PC-9 (cell line): ENCODE measurements around the gene KIF6. TPM values are rescaled to one million over a fixed set of nuclear protein-coding genes. Genes with fewer than 3 reads are reported as not detected.
A peak's percentile ranks its signal among the peaks of the same experiment; 100 is the strongest.

Source experiments
- BruUV-seq: library from RNA; stranded (reverse); fragments of 400-500 nt; replicated peaks from 2 replicates; lab custom pipeline; 2021; lab: Mats Ljungman, UMichigan
- CTCF ChIA-PET: fragments of 300-600 bp; sonication (Branson Sonifier 250); formaldehyde crosslinking; loops from one replicate; lab custom pipeline; 2022; ENCODE audit warnings: antibody characterized with exemption; lab: Charles Lee
- POLR2A ChIA-PET: fragments of 300-600 bp; sonication (Branson Sonifier 250); formaldehyde crosslinking; loops from one replicate; lab custom pipeline; 2022; ENCODE audit warnings: antibody characterized with exemption; ENCODE audit not compliant: unreplicated experiment; lab: Charles Lee
- DNase-seq, 2 experiments: peaks; one replicate each; pipeline versions ENCODE4 v3.0.0 to v3.0.0-alpha.2; 2015 to 2022; ENCODE audit warnings: mixed read lengths in 1 of 2
- H2AFZ ChIP-seq: fragments of 200-600 bp; sonication (generic); 2 replicates; pipeline ENCODE4 v1.8.1; 2017; ENCODE audit warnings: antibody characterized with exemption
- H3F3A ChIP-seq: fragments of 200-600 bp; sonication (generic); 2 replicates; pipeline ENCODE4 v1.8.1; 2017; ENCODE audit warnings: antibody characterized with exemption, mild to moderate bottlenecking, low read depth; ENCODE audit not compliant: insufficient read depth
- H3K27ac ChIP-seq: fragments of 200-600 bp; sonication (generic); 2 replicates; pipeline ENCODE4 v1.6.1; 2016; ENCODE audit warnings: mixed run types
- H3K27me3 ChIP-seq: fragments of 200-600 bp; sonication (generic); 2 replicates; pipeline ENCODE4 v1.6.1; 2016; ENCODE audit warnings: low read depth, mixed run types; ENCODE audit not compliant: insufficient read depth
- H3K36me3 ChIP-seq: fragments of 200-600 bp; sonication (generic); 2 replicates; pipeline ENCODE4 v1.6.1; 2016; ENCODE audit warnings: low read depth, mixed run types
- H3K4me1 ChIP-seq: fragments of 200-600 bp; sonication (generic); replicated peaks from 2 replicates; pipeline ENCODE4 v1.6.1; 2016; ENCODE audit warnings: mixed run types; ENCODE audit not compliant: insufficient read depth
- H3K4me2 ChIP-seq: fragments of 200-600 bp; sonication (generic); 2 replicates; pipeline ENCODE4 v1.6.1; 2017; ENCODE audit warnings: mixed run types
- H3K4me3 ChIP-seq: fragments of 200-600 bp; sonication (generic); 2 replicates; pipeline ENCODE4 v1.6.1; 2016; ENCODE audit warnings: mixed run types
- H3K79me2 ChIP-seq: fragments of 200-600 bp; sonication (generic); 2 replicates; pipeline ENCODE4 v1.6.1; 2017; ENCODE audit warnings: low read depth, mixed run types
- H3K9me2 ChIP-seq: fragments of 200-600 bp; sonication (generic); 2 replicates; pipeline ENCODE4 v1.8.1; 2017; ENCODE audit warnings: mild to moderate bottlenecking; ENCODE audit not compliant: insufficient read depth
- H3K9me3 ChIP-seq: fragments of 200-600 bp; sonication (generic); 2 replicates; pipeline ENCODE4 v1.8.1; 2016; ENCODE audit warnings: low read depth; ENCODE audit not compliant: insufficient read depth
- H4K20me1 ChIP-seq: fragments of 200-600 bp; sonication (generic); 2 replicates; pipeline ENCODE4 v1.8.1; 2017; ENCODE audit not compliant: insufficient read depth
- EZH2 ChIP-seq: fragments of 200-600 bp; sonication (generic); IDR thresholded peaks from 2 replicates; pipeline ENCODE4 v1.8.0; 2017; ENCODE audit warnings: antibody characterized with exemption, low read depth
- intact Hi-C: fragments of 100-400 bp; cut with micrococcal nuclease; formaldehyde crosslinking; loops from one replicate; pipeline ENCODE4 v1.10.0; 2022; ENCODE audit not compliant: unreplicated experiment
- total RNA-seq: library from RNA; stranded (reverse); gene quantifications from 2 replicates; pipeline ENCODE4 v1.2.3, GENCODE V29; 2021
- TF ChIP-seq, protein P1 (sequence below): fragments of 200-600 bp; sonication (generic); conservative IDR thresholded peaks from 2 replicates; pipeline ENCODE4 v1.6.1; 2017; ENCODE audit warnings: mixed run types, antibody characterized with exemption, mild to moderate bottlenecking, moderate library complexity

Gene KIF6
- total RNA-seq, 1 experiment from 2014 or later, result not detected

DNA sequence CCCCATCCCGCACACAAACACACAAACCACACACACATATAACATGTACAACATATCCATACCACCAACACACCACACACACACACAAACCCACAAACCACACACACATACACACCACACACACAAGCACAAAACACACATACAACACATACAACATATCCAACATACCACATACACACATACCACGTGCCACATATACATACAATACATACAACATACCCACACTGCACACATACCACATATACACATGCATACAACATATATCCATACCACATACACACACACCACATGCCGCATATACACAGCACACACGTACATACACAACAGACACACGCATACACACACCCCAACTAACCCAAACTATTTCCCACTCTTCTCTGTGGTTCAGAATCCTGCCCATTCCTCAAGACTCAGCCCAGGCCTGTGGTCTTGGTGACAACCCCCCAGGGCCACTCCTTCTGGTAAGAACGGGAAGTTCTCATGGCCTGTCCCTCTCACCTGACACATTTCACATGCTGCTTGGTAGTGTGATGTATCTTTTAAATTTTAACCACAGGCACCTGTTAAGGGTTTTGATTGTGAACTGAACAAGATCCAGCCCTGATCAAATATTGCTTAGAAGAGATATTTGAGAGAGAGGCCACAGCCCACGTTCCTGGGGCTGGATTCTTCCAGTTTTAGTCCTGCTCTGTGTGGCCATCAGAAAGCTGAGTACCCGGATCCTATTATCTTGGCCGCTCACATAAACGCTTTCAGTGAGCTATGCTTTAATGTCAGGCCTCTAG, 346.8 kb downstream of the KIF6 start:
- H3K9me2 ChIP-seq, result peaks cover 3% of the 10 kb centered on the region; the same call in 1 of the 2 replicates
- no peaks in the 10 kb centered on the region for H3K36me3 ChIP-seq
- CTCF ChIA-PET, result interaction anchor here (0.5 kb wide), 1 partner anchor 11 kb away, joined by 3 read pairs; no protein-coding TSS in a partner anchor
- H3K4me3 ChIP-seq, result no peak overlapping the region
- H2AFZ ChIP-seq, result no peak overlapping the region
- H4K20me1 ChIP-seq, result no peaks in the 10 kb centered on the region
- H3K4me2 ChIP-seq, result no peak overlapping the region
- H3K27ac ChIP-seq, result no peak overlapping the region
- no peaks in the 10 kb centered on the region for H3K4me1 ChIP-seq
- TF ChIP-seq, protein P1, sequence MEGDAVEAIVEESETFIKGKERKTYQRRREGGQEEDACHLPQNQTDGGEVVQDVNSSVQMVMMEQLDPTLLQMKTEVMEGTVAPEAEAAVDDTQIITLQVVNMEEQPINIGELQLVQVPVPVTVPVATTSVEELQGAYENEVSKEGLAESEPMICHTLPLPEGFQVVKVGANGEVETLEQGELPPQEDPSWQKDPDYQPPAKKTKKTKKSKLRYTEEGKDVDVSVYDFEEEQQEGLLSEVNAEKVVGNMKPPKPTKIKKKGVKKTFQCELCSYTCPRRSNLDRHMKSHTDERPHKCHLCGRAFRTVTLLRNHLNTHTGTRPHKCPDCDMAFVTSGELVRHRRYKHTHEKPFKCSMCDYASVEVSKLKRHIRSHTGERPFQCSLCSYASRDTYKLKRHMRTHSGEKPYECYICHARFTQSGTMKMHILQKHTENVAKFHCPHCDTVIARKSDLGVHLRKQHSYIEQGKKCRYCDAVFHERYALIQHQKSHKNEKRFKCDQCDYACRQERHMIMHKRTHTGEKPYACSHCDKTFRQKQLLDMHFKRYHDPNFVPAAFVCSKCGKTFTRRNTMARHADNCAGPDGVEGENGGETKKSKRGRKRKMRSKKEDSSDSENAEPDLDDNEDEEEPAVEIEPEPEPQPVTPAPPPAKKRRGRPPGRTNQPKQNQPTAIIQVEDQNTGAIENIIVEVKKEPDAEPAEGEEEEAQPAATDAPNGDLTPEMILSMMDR, result no peak
- no peak for TF ChIP-seq EZH2
- POLR2A ChIA-PET, result no interaction called here
- H3K9me3 ChIP-seq, result no peaks in the 10 kb centered on the region
- H3K79me2 ChIP-seq, result no peaks in the 10 kb centered on the region
- intact Hi-C loops, result loop anchor here (10.0 kb wide), 1 partner anchor 1686 kb away; no protein-coding TSS in a partner anchor
- H3F3A ChIP-seq, result no peaks in the 10 kb centered on the region
- no TSS peak for BruUV-seq
- DNase-seq, result no peak
- peaks cover 52% of the 10 kb centered on the region for H3K27me3 ChIP-seq

DNA sequence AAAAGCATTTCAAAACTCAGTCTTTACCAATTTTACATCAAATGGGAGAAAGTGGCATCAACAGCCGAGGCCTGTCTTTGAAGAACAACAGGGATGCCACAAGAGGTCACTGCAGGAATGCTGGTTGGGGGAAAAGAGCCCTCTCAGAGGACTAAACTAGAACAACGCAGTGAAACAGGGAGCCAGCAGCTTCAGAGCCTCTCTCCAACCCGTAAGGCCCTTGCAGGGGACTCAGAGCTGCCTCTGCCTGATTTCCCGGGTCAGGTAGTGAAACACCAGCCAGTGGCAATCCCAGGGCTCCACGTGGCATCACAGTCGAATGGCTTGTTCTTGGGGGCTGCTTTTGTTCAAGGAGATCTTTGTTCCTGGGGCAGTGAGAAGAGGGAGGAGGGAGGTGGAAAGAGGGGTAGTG, 347.7 kb downstream of the KIF6 start:
- no peaks in the 10 kb centered on the region for H4K20me1 ChIP-seq
- CTCF ChIA-PET, result interaction anchor here (0.5 kb wide), 1 partner anchor 11 kb away, joined by 3 read pairs; no protein-coding TSS in a partner anchor
- no peak overlapping the region for H3K4me2 ChIP-seq
- H2AFZ ChIP-seq, result no peak overlapping the region
- H3K79me2 ChIP-seq, result no peaks in the 10 kb centered on the region
- peak in 1 of 2 experiments; percentile 46 for DNase-seq
- intact Hi-C loops, result loop anchor here (2.0 to 10.0 kb wide), 2 partner anchors 931 to 1687 kb away; no protein-coding TSS in a partner anchor
- TF ChIP-seq, protein P1, result peak; percentile 63
- TF ChIP-seq EZH2, result no peak
- no peaks in the 10 kb centered on the region for H3K36me3 ChIP-seq
- H3K9me2 ChIP-seq, result no peaks in the 10 kb centered on the region
- H3K27me3 ChIP-seq, result peaks cover 57% of the 10 kb centered on the region
- no peak overlapping the region for H3K4me3 ChIP-seq
- H3K4me1 ChIP-seq, result no peaks in the 10 kb centered on the region
- H3K9me3 ChIP-seq, result no peaks in the 10 kb centered on the region
- H3F3A ChIP-seq, result no peaks in the 10 kb centered on the region
- BruUV-seq, result no TSS peak
- POLR2A ChIA-PET, result interaction anchor here (0.7 kb wide), 1 partner anchor 1585 kb away, joined by 8 read pairs; no protein-coding TSS in a partner anchor
- no peak overlapping the region for H3K27ac ChIP-seq

DNA sequence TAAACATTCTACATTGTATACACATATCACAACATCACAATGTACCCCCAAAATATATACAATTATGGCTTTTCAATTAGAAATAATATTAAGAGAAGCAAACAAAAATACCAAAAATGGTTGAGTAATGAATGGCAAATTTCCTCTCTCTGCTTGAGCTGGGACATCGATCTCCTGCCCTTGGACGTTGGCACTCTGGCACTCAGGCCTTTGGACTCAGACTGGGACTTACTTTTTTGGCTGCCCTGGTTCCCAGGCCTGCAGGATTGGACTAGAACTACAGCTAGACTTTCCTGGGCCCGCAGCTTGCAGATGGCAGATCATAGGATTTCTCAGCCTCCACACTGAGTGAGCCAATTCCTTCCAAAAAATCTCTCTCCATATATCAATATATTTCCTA, 349.8 kb downstream of the KIF6 start:
- no peaks in the 10 kb centered on the region for H3K4me1 ChIP-seq
- no peak overlapping the region for H2AFZ ChIP-seq
- H3K4me3 ChIP-seq, result no peak overlapping the region
- peaks cover 60% of the 10 kb centered on the region for H3K27me3 ChIP-seq
- no peak overlapping the region for H3K27ac ChIP-seq
- no peaks in the 10 kb centered on the region for H4K20me1 ChIP-seq
- H3K4me2 ChIP-seq, result no peak overlapping the region
- no peaks in the 10 kb centered on the region for H3K9me2 ChIP-seq
- BruUV-seq, result no TSS peak
- no peaks in the 10 kb centered on the region for H3K36me3 ChIP-seq
- no peaks in the 10 kb centered on the region for H3F3A ChIP-seq
- ChIA-PET CTCF (no interaction called here), POLR2A (no interaction called here)
- H3K9me3 ChIP-seq, result no peaks in the 10 kb centered on the region
- TF ChIP-seq, protein P1, result no peak
- TF ChIP-seq EZH2, result no peak
- no peak for DNase-seq
- no peaks in the 10 kb centered on the region for H3K79me2 ChIP-seq
- intact Hi-C loops, result loop anchor here (10.0 kb wide), 1 partner anchor 1689 kb away; no protein-coding TSS in a partner anchor
